Endometrial microvascular endothelial cells (primary cell): ENCODE data around the gene DNALI1. TPM values are rescaled to one million over a fixed set of nuclear protein-coding genes. Genes with fewer than 3 reads are reported as not detected.
"Not testable (repeated sequence)": the region's sequence is repeated elsewhere in the genome, so short reads cannot be mapped to it uniquely, and the experiment has no call there.

ENCODE experiments used
- in situ Hi-C: cut with HindIII; loops from 2 replicates; pipeline ENCODE4 v1.10.0; 2017; ENCODE audit warnings: low sequenced_read_pairs, low pct_unique_long_range_greater_than_20kb; ENCODE audit errors: inconsistent ontology term
- total RNA-seq: library from RNA; depleted of rRNA; stranded (reverse); fragments of >200 nt; gene quantifications from one replicate; pipeline ENCODE4 v1.2.3, GENCODE V29; 2015; ENCODE audit errors: inconsistent ontology term

The DNALI1 gene
- 0.84 TPM for total RNA-seq

- in situ Hi-C loops, result no loop called here
Observed at GRCh38 chr1:37556712-37557196, at the start of gene DNALI1. DNALI1 (plus strand) TSS chr1:37556940; CDS start chr1:37556995, 55 bp downstream.

GRCh38 chr1:37509181-37509580, 47.6 kb upstream of the DNALI1 start:
- in situ Hi-C loops, result no loop called here

- in situ Hi-C loops, result no loop called here
Observed at GRCh38 chr1:37513795-37514349, 42.9 kb upstream of the DNALI1 start.

- in situ Hi-C loops, result no loop called here
Observed at GRCh38 chr1:37514350-37515184, 42.2 kb upstream of the DNALI1 start, which contains the start of gene MEAF6. MEAF6 (minus strand) TSS chr1:37514766; CDS start chr1:37514746, 20 bp downstream.

- in situ Hi-C loops, result no loop called here
Observed at GRCh38 chr1:37515185-37516034, 41.3 kb upstream of the DNALI1 start.

- in situ Hi-C loops, result no loop called here
Observed at GRCh38 chr1:37517569-37517968, 39.2 kb upstream of the DNALI1 start.

GRCh38 chr1:37518241-37518640, 38.5 kb upstream of the DNALI1 start:
- in situ Hi-C loops, result not testable (repeated sequence)

GRCh38 chr1:37518929-37519328, 37.8 kb upstream of the DNALI1 start:
- in situ Hi-C loops, result not testable (repeated sequence)

- in situ Hi-C loops, result no loop called here
Observed at GRCh38 chr1:37519613-37520012, 37.1 kb upstream of the DNALI1 start.

GRCh38 chr1:37529888-37530287, 26.9 kb upstream of the DNALI1 start:
- in situ Hi-C loops, result not testable (repeated sequence)

- in situ Hi-C loops, result not testable (repeated sequence)
Observed at GRCh38 chr1:37532418-37533156, 24.2 kb upstream of the DNALI1 start.

GRCh38 chr1:37533317-37534093, 23.2 kb upstream of the DNALI1 start:
- in situ Hi-C loops, result no loop called here

- in situ Hi-C loops, result no loop called here
Observed at GRCh38 chr1:37537378-37537777, 19.4 kb upstream of the DNALI1 start.

- in situ Hi-C loops, result not testable (repeated sequence)
Observed at GRCh38 chr1:37539154-37539553, 17.6 kb upstream of the DNALI1 start.

- in situ Hi-C loops, result no loop called here
Observed at GRCh38 chr1:37540036-37540785, 16.5 kb upstream of the DNALI1 start.

GRCh38 chr1:37544530-37544929, 12.2 kb upstream of the DNALI1 start:
- in situ Hi-C loops, result no loop called here

- in situ Hi-C loops, result no loop called here
Observed at GRCh38 chr1:37545019-37545418, 11.7 kb upstream of the DNALI1 start.
